HT-29 (cell line): ENCODE data around the gene SLC26A11. TPM values are rescaled to one million over a fixed set of nuclear protein-coding genes. Genes with fewer than 3 reads are reported as not detected.

Experiments used
- total RNA-seq: library from RNA; depleted of rRNA; stranded (reverse); fragments of >200 nt; shearing (Covaris generic); gene quantifications from 2 replicates; pipeline ENCODE4 v1.2.3, GENCODE V29; 2014; rRNA removed

The SLC26A11 gene
- total RNA-seq, 1 experiment from 2014 or later, result 2.8 TPM

Other genes with a start within 250 kb of the SLC26A11 start
- gene TBC1D16, start 184.6 kb upstream of the SLC26A11 start, total RNA-seq, result 24.3 and 24.6 TPM in 2 replicates
- 5.5 and 7.0 TPM in 2 replicates for gene CCDC40, start 183.8 kb upstream of the SLC26A11 start, total RNA-seq
- gene GAA, start 118.8 kb upstream of the SLC26A11 start, total RNA-seq, result 5.8 and 6.4 TPM in 2 replicates
- 90.5 and 108 TPM in 2 replicates for gene EIF4A3, start 73.3 kb upstream of the SLC26A11 start, total RNA-seq
- 1.7 and 9.4 TPM in 2 replicates for gene CARD14, start 50.4 kb upstream of the SLC26A11 start, total RNA-seq
- gene SGSH, start 94 bp upstream of the SLC26A11 start, total RNA-seq, result 4.1 and 5.9 TPM in 2 replicates
- gene RNF213, start 40.4 kb downstream of the SLC26A11 start, total RNA-seq, result 49.5 and 70.5 TPM in 2 replicates
- 24.5 and 25.8 TPM in 2 replicates for gene ENDOV, start 194.7 kb downstream of the SLC26A11 start, total RNA-seq